H1 (cell line): ENCODE results near the gene CXXC4. TPM values are rescaled to one million over a fixed set of nuclear protein-coding genes. Genes with fewer than 3 reads are reported as not detected.
A peak's percentile ranks its signal among the peaks of the same experiment; 100 is the strongest.

Experiments used
- CTCF ChIA-PET: fragments of 300-600 bp; sonication (Branson Sonifier 250); formaldehyde crosslinking; loops from one replicate; lab custom pipeline; 2021; ENCODE audit not compliant: partially characterized antibody; lab: Charles Lee
- POLR2A ChIA-PET: fragments of 300-600 bp; sonication (Branson Sonifier 250); formaldehyde crosslinking; loops from one replicate; lab custom pipeline; 2021; ENCODE audit warnings: inconsistent platforms; ENCODE audit not compliant: partially characterized antibody; lab: Charles Lee
- DNase-seq, 2 experiments: peaks; one replicate each; pipeline versions ENCODE4 v3.0.0 to v3.0.0-alpha.2; 2010 to 2022; ENCODE audit warnings: low spot score in 2 of 2, low read depth in 1 of 2, mixed read lengths in 1 of 2
- FAIRE-seq: peaks from 2 replicates; lab custom pipeline; 2011; peaks lifted over from hg19 to GRCh38; lab: Jason Lieb, UNC
- H2AFZ ChIP-seq: 2 replicates; pipeline ENCODE4 v1.8.1; 2012; ENCODE audit warnings: low read length, inconsistent platforms
- H2AK5ac ChIP-seq: 2 replicates; pipeline ENCODE4 v1.6.1; 2013; ENCODE audit warnings: low read depth, low read length
- H2BK120ac ChIP-seq: replicated peaks from 2 replicates; pipeline ENCODE3; 2013; ENCODE audit warnings: low read depth, low read length, inconsistent platforms
- H2BK12ac ChIP-seq: 2 replicates; pipeline ENCODE4 v1.6.1; 2013; ENCODE audit warnings: low read depth, low read length
- H2BK15ac ChIP-seq: 2 replicates; pipeline ENCODE4 v1.6.1; 2013; ENCODE audit warnings: low read length
- H2BK20ac ChIP-seq: 2 replicates; pipeline ENCODE4 v1.6.1; 2013; ENCODE audit warnings: low read length
- H2BK5ac ChIP-seq: 2 replicates; pipeline ENCODE4 v1.6.1; 2013; ENCODE audit warnings: low read depth, low read length
- H3K14ac ChIP-seq: 2 replicates; pipeline ENCODE4 v1.6.1; 2013; ENCODE audit warnings: inconsistent platforms; ENCODE audit not compliant: insufficient read length
- H3K18ac ChIP-seq: 2 replicates; pipeline ENCODE4 v1.6.1; 2013; ENCODE audit warnings: low read length; ENCODE audit errors: extremely low read depth
- H3K23ac ChIP-seq: 2 replicates; pipeline ENCODE4 v1.6.1; 2013; ENCODE audit warnings: inconsistent platforms; ENCODE audit not compliant: insufficient read length
- H3K23me2 ChIP-seq: 2 replicates; pipeline ENCODE4 v1.6.1; 2013; ENCODE audit warnings: low read depth, low read length
- H3K27ac ChIP-seq: 2 replicates; pipeline ENCODE4 v1.6.1; 2011; ENCODE audit warnings: low read depth, low read length, inconsistent platforms
- H3K27me3 ChIP-seq, 4 experiments: replicated peaks in 1 of 4; 1 replicate in 1 of 4; 2 replicates in 3 of 4; pipeline versions ENCODE4 v1.6.1 to v1.8.1; 2011 to 2013; ENCODE audit warnings: low read length in 3 of 4, mild to moderate bottlenecking in 3 of 4, inconsistent platforms in 2 of 4, mixed read lengths in 2 of 4, moderate library complexity in 1 of 4; ENCODE audit not compliant: control insufficient read depth in 3 of 4, insufficient read depth in 3 of 4; ENCODE audit errors: extremely low read depth in 1 of 4
- H3K36me3 ChIP-seq, 4 experiments: 2 replicates each; pipeline versions ENCODE4 v1.6.1 to v1.8.1; 2011 to 2013; ENCODE audit warnings: mild to moderate bottlenecking in 4 of 4, low read length in 3 of 4, moderate library complexity in 2 of 4, control low read depth in 1 of 4, inconsistent platforms in 1 of 4; ENCODE audit not compliant: insufficient read depth in 4 of 4, control insufficient read depth in 2 of 4
- H3K4ac ChIP-seq: replicated peaks from 2 replicates; pipeline ENCODE3; 2013; ENCODE audit warnings: low read length, low read depth, mixed read lengths, inconsistent platforms; ENCODE audit not compliant: insufficient read length
- H3K4me1 ChIP-seq, 4 experiments: replicated peaks in 1 of 4; 1 replicate in 1 of 4; 2 replicates in 3 of 4; pipeline versions ENCODE4 v1.6.1 to v1.8.1; 2011 to 2013; ENCODE audit warnings: low read length in 3 of 4, inconsistent platforms in 2 of 4, mixed read lengths in 1 of 4; ENCODE audit not compliant: insufficient read depth in 4 of 4, control insufficient read depth in 3 of 4
- H3K4me2 ChIP-seq, 2 experiments: 2 replicates each; pipeline versions ENCODE4 v1.6.1 to v1.8.1; 2011 to 2013; ENCODE audit warnings: low read depth in 2 of 2, low read length in 2 of 2, control low read depth in 1 of 2, inconsistent platforms in 1 of 2, mild to moderate bottlenecking in 1 of 2; ENCODE audit not compliant: insufficient read depth in 1 of 2
- H3K4me3 ChIP-seq, 4 experiments: fragments of 200-600, 300-600 bp in 1 of 4; sonication (generic), shearing (Covaris generic), sonication (Bioruptor Twin) in 1 of 4; 2 replicates each; pipeline versions ENCODE4 v1.5.1 to v1.8.1; 2011 to 2016; ENCODE audit warnings: low read length in 4 of 4, low read depth in 3 of 4, control low read depth in 2 of 4, inconsistent platforms in 2 of 4, mild to moderate bottlenecking in 2 of 4, mixed read lengths in 1 of 4, moderate library complexity in 1 of 4; ENCODE audit not compliant: insufficient read depth in 2 of 4; ENCODE audit errors: extremely low read depth in 1 of 4
- H3K56ac ChIP-seq: replicated peaks from 2 replicates; pipeline ENCODE3; 2013; ENCODE audit warnings: low read depth, mild to moderate bottlenecking, mixed read lengths, low read length, inconsistent platforms; ENCODE audit not compliant: insufficient read length
- H3K79me1 ChIP-seq: 2 replicates; pipeline ENCODE4 v1.6.1; 2013; ENCODE audit warnings: low read depth, low read length, control low read depth
- H3K79me2 ChIP-seq, 2 experiments: 2 replicates each; pipeline versions ENCODE4 v1.6.1 to v1.8.1; 2012 to 2013; ENCODE audit warnings: low read length in 2 of 2, mild to moderate bottlenecking in 2 of 2, inconsistent platforms in 1 of 2; ENCODE audit not compliant: insufficient read depth in 2 of 2, control insufficient read depth in 1 of 2
- H3K9ac ChIP-seq, 4 experiments: replicated peaks in 1 of 4; 1 replicate in 1 of 4; 2 replicates in 3 of 4; pipeline versions ENCODE4 v1.6.1 to v1.8.1; 2011 to 2013; ENCODE audit warnings: low read depth in 3 of 4, low read length in 3 of 4, control low read depth in 2 of 4, mild to moderate bottlenecking in 2 of 4, moderate library complexity in 2 of 4, inconsistent platforms in 1 of 4; ENCODE audit errors: extremely low read depth in 1 of 4
- H3K9me3 ChIP-seq, 2 experiments: 2 replicates each; pipeline versions ENCODE4 v1.6.1 to v1.8.1; 2012 to 2013; ENCODE audit warnings: mild to moderate bottlenecking in 2 of 2, moderate library complexity in 2 of 2, control low read depth in 1 of 2, inconsistent platforms in 1 of 2, low read depth in 1 of 2, low read length in 1 of 2, mixed read lengths in 1 of 2; ENCODE audit not compliant: insufficient read depth in 2 of 2
- H4K20me1 ChIP-seq, 2 experiments: replicated peaks in 1 of 2; 2 replicates each; pipeline versions ENCODE3 to v1.8.1; 2011 to 2013; ENCODE audit warnings: inconsistent platforms in 2 of 2, low read length in 2 of 2, mild to moderate bottlenecking in 1 of 2; ENCODE audit not compliant: insufficient read depth in 2 of 2, control insufficient read depth in 1 of 2
- H4K5ac ChIP-seq: 2 replicates; pipeline ENCODE4 v1.6.1; 2013; ENCODE audit warnings: low read length, low read depth, mixed read lengths, inconsistent platforms; ENCODE audit not compliant: insufficient read length
- H4K8ac ChIP-seq: 2 replicates; pipeline ENCODE4 v1.8.0; 2013; ENCODE audit warnings: mild to moderate bottlenecking, moderate library complexity, low read length, inconsistent platforms; ENCODE audit not compliant: insufficient read depth; ENCODE audit errors: extremely low read depth
- H4K91ac ChIP-seq: replicated peaks from 2 replicates; pipeline ENCODE3; 2013; ENCODE audit warnings: low read length, mixed read lengths, inconsistent platforms; ENCODE audit not compliant: insufficient read length
- MAFK ChIP-seq: IDR thresholded peaks from 2 replicates; pipeline ENCODE4 v1.6.1; 2012; ENCODE audit warnings: low read depth, mild to moderate bottlenecking, improper control_type of control experiment, low read length
- RBBP5 ChIP-seq: IDR thresholded peaks from 2 replicates; pipeline ENCODE4 v1.7.1; 2012; ENCODE audit warnings: low read depth, mild to moderate bottlenecking, inconsistent platforms, low read length, moderate library complexity, borderline replicate concordance
- WGBS, 2 experiments: shearing (Covaris generic) in 1 of 2; methylation state at CpG; one replicate each; pipeline versions ENCODE4 v1.1.6 to v1.1.7; 2013 to 2015; ENCODE audit warnings: low lambda C conversion rate in 2 of 2, mixed read lengths in 2 of 2, inconsistent platforms in 1 of 2, low coverage in 1 of 2, missing lambda C conversion rate in 1 of 2; ENCODE audit not compliant: insufficient replicate concordance in 2 of 2, insufficient coverage in 1 of 2, insufficient read length in 1 of 2; ENCODE audit errors: extremely low coverage in 1 of 2, missing lambda C conversion rate in 1 of 2; 5-methylcytosine and 5-hydroxymethylcytosine counted together
- polyA plus RNA-seq, 7 experiments: library from polyadenylated mRNA; depleted of rRNA in 3 of 7; stranded (reverse) in 5 of 7; unstranded in 2 of 7; fragments of >200 nt in 5 of 7; fragments of 200-250 nt in 2 of 7; gene quantifications; 1 replicate in 5 of 7; 2 replicates in 1 of 7; 4 replicates in 1 of 7; pipeline versions ENCODE4 v1.2.1 to v1.2.3, GENCODE V29; 2011 to 2013; ENCODE audit warnings: missing spikeins in 2 of 7, mixed read lengths in 2 of 7
- total RNA-seq: library from RNA; stranded (reverse); fragmentation: NEBNext Ultra II Directional; extraction: Animal tissue kit (Norgen Biotek cat#: 25700); gene quantifications from 2 replicates; pipeline ENCODE4 v1.2.1, GENCODE V29; 2021

Gene CXXC4
- total and polyA plus RNA-seq, 2 of the 8 experiments (the other 6 are each of a cell fraction or from before 2014, with no cell fraction given), result 1.3 to 1.8 TPM

DNA sequence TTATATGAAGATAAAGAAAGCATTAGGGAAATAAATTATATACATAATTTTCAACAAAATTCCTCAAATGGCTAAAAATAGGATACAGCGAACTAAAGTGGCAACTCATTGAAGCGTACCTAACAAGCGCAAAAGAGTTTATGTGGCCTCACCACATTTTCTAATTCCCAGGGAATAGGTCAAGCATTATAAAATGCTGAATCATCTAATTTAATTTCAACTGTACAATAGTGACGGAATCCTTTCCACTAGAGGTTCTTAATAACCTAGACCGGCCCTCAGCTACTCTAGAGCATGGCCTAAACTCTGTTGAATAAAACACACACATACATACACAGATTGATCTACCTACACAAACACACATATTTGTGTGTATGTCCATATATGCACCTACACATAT lies 29.1 kb downstream of the CXXC4 start:
- H3K23me2 ChIP-seq, result no peaks in the 10 kb centered on the region
- H2AK5ac ChIP-seq, result no peak overlapping the region
- no peaks in the 10 kb centered on the region for H3K36me3 ChIP-seq
- no peaks in the 10 kb centered on the region for H3K79me1 ChIP-seq
- no peak overlapping the region for H3K23ac ChIP-seq
- no peak overlapping the region for H4K8ac ChIP-seq
- no peaks in the 10 kb centered on the region for H4K20me1 ChIP-seq
- H2BK5ac ChIP-seq, result no peak overlapping the region
- no peaks in the 10 kb centered on the region; a peak in 1 of 7 replicates for H3K4me1 ChIP-seq
- H3K4me3 ChIP-seq, result no peak overlapping the region
- no peak overlapping the region for H2BK12ac ChIP-seq
- H3K27me3 ChIP-seq, result no peaks in the 10 kb centered on the region
- no peak overlapping the region for H2AFZ ChIP-seq
- CTCF ChIA-PET, result no interaction called here
- no peak overlapping the region for H3K4me2 ChIP-seq
- TF ChIP-seq RBBP5, result no peak
- peak; percentile 70; the same call in 1 of the 2 replicates for TF ChIP-seq MAFK
- no peak overlapping the region for H3K14ac ChIP-seq
- no peak overlapping the region for H2BK15ac ChIP-seq
- H4K5ac ChIP-seq, result no peak overlapping the region
- no peak overlapping the region for H3K18ac ChIP-seq
- no peak overlapping the region for H2BK120ac ChIP-seq
- H3K9ac ChIP-seq, result no peak overlapping the region
- H3K56ac ChIP-seq, result no peak overlapping the region
- no peaks in the 10 kb centered on the region for H3K79me2 ChIP-seq
- no peaks in the 10 kb centered on the region for H3K9me3 ChIP-seq
- H4K91ac ChIP-seq, result no peak overlapping the region
- H2BK20ac ChIP-seq, result no peak overlapping the region
- FAIRE-seq (no peak), DNase-seq (no peak)
- WGBS, 2 experiments, result 95% methylated on average over 5 of the region's 5 CpGs; no CpG with 5 or more reads in 1 of the 2 experiments
- H3K4ac ChIP-seq, result no peak overlapping the region
- H3K27ac ChIP-seq, result no peak overlapping the region
- POLR2A ChIA-PET, result no interaction called here
